ENCODE measurements around the gene LCOR. TPM values are rescaled to one million over a fixed set of nuclear protein-coding genes. Genes with fewer than 3 reads are reported as not detected.

LCOR gene
- total RNA-seq, 1 experiment from 2014 or later = 39.2 TPM

DNA sequence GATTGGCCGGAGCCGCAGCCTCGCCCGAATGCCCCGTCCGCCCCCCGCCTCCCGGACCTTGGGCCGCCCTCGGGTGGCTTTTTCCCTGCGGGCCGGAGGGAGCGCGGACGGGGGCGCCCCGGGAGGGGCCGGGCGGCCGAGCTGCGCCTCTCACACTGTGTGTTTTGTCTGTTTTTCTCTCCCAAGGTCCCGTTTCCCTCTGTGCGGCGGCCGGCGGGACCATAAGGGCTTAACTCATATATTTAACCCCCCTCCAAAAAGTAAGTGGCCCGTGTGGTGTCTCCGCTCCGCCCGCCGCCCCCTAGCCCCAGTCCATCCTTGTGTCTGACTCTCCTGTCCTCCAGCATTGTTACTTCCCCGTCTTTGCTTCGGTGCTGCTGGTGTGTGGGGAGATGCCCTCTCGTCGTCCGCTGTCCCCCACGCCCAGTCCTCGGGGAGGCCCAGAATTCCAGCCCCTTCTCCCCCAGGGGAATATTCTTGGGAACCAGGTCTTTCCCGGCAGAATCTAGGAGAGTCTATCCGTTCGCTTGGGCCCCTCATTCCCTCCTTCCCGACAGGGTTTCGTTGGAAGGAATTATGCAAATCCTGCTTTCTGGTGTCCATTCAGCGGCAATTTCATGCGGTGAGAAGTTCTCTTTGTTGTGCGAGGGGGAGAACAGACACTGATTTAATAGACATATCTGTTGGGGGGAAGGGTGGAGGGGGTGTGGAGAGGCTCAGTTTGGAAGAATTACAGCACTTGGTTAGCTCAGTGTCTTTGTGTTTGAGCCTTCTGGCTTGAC, 1.3 kb downstream of the LCOR start:
- H3K4me3 ChIP-seq (ENCODE audit: low read depth, low read length, poor library complexity, severe bottlenecking) = peak overlapping the region; percentile 90
- H3K27me3 ChIP-seq (replicated peaks; ENCODE audit: insufficient read depth, low read depth, low read length, poor library complexity) = no peaks in the 10 kb centered on the region
- CTCF ChIA-PET = interaction anchor here (0.6 kb wide), 1 partner anchor 349 kb away, joined by 3 read pairs; no protein-coding TSS in a partner anchor
- peak; percentile 71 for DNase-seq (ENCODE audit: low spot score)
- BruUV-seq (replicated peaks) = no TSS peak
- TF ChIP-seq EZH2 (IDR thresholded peaks at IDR 0.05; ENCODE audit: borderline replicate concordance, low read depth, low read length, poor library complexity, severe bottlenecking) = no peak
- TF ChIP-seq, protein P1, sequence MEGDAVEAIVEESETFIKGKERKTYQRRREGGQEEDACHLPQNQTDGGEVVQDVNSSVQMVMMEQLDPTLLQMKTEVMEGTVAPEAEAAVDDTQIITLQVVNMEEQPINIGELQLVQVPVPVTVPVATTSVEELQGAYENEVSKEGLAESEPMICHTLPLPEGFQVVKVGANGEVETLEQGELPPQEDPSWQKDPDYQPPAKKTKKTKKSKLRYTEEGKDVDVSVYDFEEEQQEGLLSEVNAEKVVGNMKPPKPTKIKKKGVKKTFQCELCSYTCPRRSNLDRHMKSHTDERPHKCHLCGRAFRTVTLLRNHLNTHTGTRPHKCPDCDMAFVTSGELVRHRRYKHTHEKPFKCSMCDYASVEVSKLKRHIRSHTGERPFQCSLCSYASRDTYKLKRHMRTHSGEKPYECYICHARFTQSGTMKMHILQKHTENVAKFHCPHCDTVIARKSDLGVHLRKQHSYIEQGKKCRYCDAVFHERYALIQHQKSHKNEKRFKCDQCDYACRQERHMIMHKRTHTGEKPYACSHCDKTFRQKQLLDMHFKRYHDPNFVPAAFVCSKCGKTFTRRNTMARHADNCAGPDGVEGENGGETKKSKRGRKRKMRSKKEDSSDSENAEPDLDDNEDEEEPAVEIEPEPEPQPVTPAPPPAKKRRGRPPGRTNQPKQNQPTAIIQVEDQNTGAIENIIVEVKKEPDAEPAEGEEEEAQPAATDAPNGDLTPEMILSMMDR (conservative IDR thresholded peaks at IDR 0.05; ENCODE audit: low read depth, low read length) = no peak
- peak overlapping the region; percentile 91 for H3K27ac ChIP-seq (ENCODE audit: low read depth, low read length, poor library complexity, severe bottlenecking)
- no peaks in the 10 kb centered on the region for H3K9me3 ChIP-seq (ENCODE audit: low read depth, low read length, poor library complexity, severe bottlenecking)
- peaks cover 16% of the 10 kb centered on the region for H3K4me1 ChIP-seq (ENCODE audit: insufficient read depth, low read length, poor library complexity, severe bottlenecking)
- H3K36me3 ChIP-seq (ENCODE audit: insufficient read depth, low read length, poor library complexity, severe bottlenecking) = no peaks in the 10 kb centered on the region
- POLR2A ChIA-PET (ENCODE audit: low non-redundant PET) = no interaction called here
- intact Hi-C loops (cut with micrococcal nuclease; ENCODE audit: unreplicated experiment) = no loop called here

DNA sequence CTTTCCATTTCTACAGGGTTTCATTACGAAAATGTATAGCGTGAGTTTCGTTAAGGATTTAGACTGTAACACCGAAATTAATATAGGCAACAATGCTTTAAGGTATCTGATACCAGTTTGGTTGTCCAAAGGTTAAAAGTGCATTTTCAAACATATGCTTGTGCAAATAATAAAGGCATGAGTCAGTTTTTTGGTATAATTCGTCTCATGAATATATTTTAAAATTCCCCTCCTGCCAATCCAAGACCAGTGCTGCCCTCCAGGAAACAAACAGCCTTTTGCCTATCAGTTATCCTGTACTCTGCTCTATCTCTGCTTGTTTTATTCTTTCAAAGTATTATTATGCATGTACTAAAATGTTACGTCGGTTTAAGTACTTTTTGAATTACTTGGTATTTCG, 2.0 kb downstream of the LCOR start:
- POLR2A ChIA-PET (ENCODE audit: low non-redundant PET) = no interaction called here
- H3K36me3 ChIP-seq (ENCODE audit: insufficient read depth, low read length, poor library complexity, severe bottlenecking) = no peaks in the 10 kb centered on the region
- CTCF ChIA-PET = no interaction called here
- peaks cover 16% of the 10 kb centered on the region for H3K4me1 ChIP-seq (ENCODE audit: insufficient read depth, low read length, poor library complexity, severe bottlenecking)
- H3K27ac ChIP-seq (ENCODE audit: low read depth, low read length, poor library complexity, severe bottlenecking) = no peak overlapping the region
- peak overlapping the region; percentile 90 for H3K4me3 ChIP-seq (ENCODE audit: low read depth, low read length, poor library complexity, severe bottlenecking)
- intact Hi-C loops (cut with micrococcal nuclease; ENCODE audit: unreplicated experiment) = no loop called here
- DNase-seq (ENCODE audit: low spot score) = no peak
- TSS peak; percentile 38 for BruUV-seq (replicated peaks)
- no peaks in the 10 kb centered on the region for H3K9me3 ChIP-seq (ENCODE audit: low read depth, low read length, poor library complexity, severe bottlenecking)
- no peak for TF ChIP-seq EZH2 (IDR thresholded peaks at IDR 0.05; ENCODE audit: borderline replicate concordance, low read depth, low read length, poor library complexity, severe bottlenecking)
- TF ChIP-seq, protein P1 (conservative IDR thresholded peaks at IDR 0.05; ENCODE audit: low read depth, low read length) = no peak
- no peaks in the 10 kb centered on the region for H3K27me3 ChIP-seq (replicated peaks; ENCODE audit: insufficient read depth, low read depth, low read length, poor library complexity)

DNA sequence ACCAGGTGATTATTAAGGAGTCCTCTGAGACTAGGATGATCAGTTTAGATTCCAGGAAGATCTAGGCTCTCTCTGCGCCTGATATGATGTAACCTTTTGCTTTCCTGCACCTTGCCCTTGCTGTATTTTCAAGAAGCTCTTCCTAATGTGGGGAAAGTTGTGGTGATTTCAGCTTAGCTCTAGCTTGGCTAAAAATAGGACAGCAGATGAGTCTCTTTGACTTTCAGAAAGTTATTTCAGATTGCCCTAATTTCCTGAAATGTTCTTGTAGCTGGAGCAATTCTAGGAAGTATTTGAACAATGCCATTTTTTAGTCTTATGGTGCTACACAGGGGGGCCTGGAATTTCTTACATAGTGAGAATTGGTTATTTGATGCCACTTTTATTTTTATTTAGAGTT, 3.8 kb downstream of the LCOR start:
- BruUV-seq (replicated peaks) = no TSS peak
- ChIA-PET POLR2A (ENCODE audit: low non-redundant PET) (no interaction called here), CTCF (no interaction called here)
- Histone ChIP-seq H3K36me3 (ENCODE audit: insufficient read depth, low read length, poor library complexity, severe bottlenecking) (no peaks in the 10 kb centered on the region), H3K4me3 (ENCODE audit: low read depth, low read length, poor library complexity, severe bottlenecking) (no peak overlapping the region), H3K9me3 (ENCODE audit: low read depth, low read length, poor library complexity, severe bottlenecking) (no peaks in the 10 kb centered on the region), H3K4me1 (ENCODE audit: insufficient read depth, low read length, poor library complexity, severe bottlenecking) (peaks cover 16% of the 10 kb centered on the region), H3K27ac (ENCODE audit: low read depth, low read length, poor library complexity, severe bottlenecking) (no peak overlapping the region), H3K27me3 (replicated peaks; ENCODE audit: insufficient read depth, low read depth, low read length, poor library complexity) (no peaks in the 10 kb centered on the region)
- TF ChIP-seq, protein P1 (conservative IDR thresholded peaks at IDR 0.05; ENCODE audit: low read depth, low read length) = no peak
- no peak for TF ChIP-seq EZH2 (IDR thresholded peaks at IDR 0.05; ENCODE audit: borderline replicate concordance, low read depth, low read length, poor library complexity, severe bottlenecking)
- intact Hi-C loops (cut with micrococcal nuclease; ENCODE audit: unreplicated experiment) = no loop called here
- no peak for DNase-seq (ENCODE audit: low spot score)

All from A673 (cell line).